Renal pelvis (tissue), 4 donors: ENCODE data around the gene SPI1. TPM values are rescaled to one million over a fixed set of nuclear protein-coding genes. Genes with fewer than 3 reads are reported as not detected.
A peak's percentile ranks its signal among the peaks of the same experiment; 100 is the strongest.

Source experiments
- DNase-seq: peaks from one replicate; pipeline ENCODE4 v3.0.0-alpha.2; 2013
- polyA plus RNA-seq, 3 donors: library from polyadenylated mRNA; unstranded; fragments of 120-200 nt; gene quantifications; one replicate each; pipeline ENCODE4 v1.2.1, GENCODE V29; 2013; ENCODE audit not compliant: insufficient read length in 3 of 3

SPI1 gene
- polyA plus RNA-seq, 3 donors: 3.7 to 5.7 (median 4.6) TPM

DNA sequence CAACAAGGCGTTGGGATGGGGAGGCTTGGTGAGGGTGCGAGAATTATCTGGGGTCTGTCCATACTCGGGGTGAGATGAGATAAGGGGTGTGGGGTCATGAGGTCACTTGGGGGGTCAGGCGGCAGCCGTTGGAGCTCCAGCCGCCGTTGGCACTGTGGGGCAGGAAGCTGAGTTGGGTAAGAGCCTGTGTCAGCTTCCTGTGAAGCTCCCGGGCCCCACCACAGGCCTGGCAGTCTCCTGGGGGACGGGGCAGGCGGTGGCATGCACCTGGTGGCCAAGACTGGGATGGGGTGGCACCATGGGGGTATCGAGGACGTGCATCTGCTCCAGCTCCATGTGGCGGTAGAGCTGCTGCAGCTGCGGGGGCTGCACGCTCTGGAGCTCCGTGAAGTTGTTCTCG lies 18.8 kb downstream of the SPI1 start:
- no peak for DNase-seq

DNA sequence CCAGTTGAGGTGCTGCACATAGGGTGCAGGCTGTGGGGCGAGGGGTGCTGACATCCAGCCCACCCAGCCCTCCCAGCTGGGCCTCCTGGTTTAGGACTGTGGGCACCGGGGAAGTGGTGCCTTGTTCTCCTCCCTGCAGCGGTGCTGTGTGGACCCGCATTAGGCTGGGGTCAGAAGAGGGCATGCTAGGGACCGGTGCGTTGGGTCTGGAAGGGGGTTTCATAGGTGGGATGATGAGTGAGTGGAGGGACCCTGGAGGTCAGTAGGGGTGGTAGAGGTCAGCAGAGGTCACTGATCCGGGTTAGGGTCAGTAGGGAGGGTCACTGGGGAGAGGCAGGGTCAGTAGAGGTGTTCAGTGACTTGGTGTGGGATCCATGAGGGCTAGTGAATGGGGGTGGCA lies 19.2 kb downstream of the SPI1 start:
- no peak for DNase-seq

DNA sequence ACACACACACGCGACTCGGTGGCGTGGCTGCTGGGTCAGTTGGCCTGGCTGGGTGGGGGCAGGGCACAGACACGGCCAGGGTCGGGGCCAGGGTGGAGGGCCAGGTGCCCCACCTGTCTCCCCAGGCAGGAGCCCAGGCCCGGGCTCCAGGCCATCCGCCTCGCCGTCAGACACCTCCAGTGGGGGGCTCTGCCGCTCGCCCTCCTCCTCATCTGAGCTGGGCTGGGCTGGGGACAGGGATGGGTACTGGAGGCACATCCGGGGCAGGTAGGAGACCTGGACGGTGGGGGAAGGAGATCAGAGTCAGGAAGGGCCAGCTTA lies 19.7 kb downstream of the SPI1 start:
- DNase-seq: no peak

DNA sequence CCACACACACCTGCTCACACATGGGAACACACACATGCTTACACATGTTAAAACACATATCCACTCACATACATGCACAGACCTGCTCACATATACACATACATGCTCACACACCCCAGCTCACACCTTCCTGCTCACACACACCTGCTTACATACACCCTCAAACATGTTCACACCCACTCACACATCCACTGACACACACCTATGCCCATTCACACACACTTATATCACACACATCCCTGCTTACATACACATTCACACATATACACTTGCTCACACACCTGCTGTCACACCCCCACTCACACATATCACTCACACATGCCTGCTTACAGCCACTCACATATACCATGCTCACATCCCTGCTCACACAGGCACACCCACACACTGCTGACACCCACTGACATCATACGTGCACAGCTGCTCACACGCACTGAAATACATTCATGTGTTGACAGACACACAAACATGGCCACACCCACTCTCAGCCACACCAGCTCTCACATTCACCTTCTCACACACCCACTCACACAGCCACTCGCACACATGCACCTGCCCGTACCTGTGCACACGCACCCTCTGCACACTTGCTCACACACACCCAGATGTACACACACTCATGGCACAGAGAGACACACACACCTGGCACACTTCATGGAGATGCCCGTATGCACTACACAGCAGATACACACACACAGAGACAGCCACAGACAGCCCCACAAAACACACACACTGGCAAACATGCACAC lies 20.2 kb downstream of the SPI1 start:
- DNase-seq: no peak

DNA sequence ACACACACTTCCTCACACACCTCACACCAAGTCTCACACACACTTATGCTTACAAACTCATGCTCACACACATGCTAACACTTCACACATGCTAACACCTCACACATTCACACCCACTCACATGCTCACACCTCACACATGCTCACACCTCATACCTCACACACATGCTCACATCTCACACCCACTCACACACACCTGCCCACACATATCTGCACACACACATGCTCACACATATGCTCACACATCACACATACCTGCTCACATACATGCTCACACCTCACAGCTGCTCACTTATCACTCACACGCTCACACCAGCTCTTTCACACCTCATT lies 21.4 kb downstream of the SPI1 start:
- no peak for DNase-seq

DNA sequence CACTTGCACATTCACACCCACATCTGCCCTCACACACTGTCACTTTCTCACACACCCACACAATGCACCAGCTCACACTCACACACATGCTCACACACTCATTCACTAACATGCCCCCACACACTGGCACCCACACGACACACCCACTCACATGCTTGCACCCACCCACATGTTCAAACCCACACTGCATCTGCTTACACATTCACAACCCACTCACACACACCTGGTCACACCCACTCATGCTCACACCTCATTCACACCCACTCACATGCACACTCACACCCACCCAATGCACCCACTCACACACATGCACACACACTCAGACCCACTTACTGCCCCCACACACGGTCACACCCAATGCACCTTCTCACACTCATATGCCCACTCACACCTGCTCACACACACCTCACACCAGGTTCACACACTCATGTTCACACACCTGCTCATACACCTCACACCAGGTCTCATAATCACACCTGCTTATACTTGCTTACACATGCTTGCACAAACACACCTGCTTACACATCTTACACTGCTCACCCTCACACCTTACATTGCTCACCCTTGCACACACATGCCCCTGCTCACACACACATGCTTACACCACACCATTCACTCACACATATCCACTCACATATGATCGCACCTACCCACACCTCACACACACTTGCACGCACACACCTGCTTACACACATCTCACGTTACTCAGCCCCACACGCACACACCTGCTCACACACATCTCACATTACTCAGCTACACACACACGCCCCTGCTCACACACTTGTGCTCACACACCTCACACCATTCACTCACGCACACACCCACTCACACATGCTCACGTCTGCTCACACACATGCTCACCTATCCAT lies 22.0 kb downstream of the SPI1 start:
- no peak for DNase-seq

DNA sequence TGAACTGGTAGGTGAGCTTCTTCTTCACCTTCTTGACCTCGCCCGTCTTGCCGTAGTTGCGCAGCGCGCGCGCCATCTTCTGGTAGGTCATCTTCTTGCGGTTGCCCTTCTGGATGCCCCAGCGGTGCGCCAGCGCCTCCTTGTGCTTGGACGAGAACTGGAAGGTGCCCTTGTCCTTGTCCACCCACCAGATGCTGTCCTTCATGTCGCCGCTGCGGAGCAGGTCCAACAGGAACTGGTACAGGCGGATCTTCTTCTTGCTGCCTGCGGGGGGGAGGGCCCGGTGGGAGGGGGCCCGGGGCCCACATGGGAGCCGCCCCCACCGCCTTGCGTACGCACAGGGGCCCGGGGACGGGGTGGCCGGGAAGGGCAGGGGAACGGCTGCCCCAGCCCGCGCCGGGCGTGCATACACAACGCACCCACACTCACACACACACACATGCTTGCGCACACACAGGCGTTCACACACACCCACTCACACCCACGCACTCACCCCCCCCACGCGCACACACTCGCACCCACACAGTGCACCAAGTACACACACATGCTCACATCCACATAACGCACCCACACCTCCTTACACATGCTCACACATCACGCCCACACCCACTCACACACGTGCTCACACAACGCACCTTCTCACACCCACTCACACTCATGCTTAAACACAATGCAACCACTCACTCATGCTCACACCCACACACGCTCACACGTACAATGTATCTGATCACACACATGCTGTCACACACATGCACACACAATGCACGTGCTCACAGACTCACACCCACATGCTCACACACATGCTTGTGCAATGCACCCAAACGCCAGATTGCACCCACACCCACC lies 22.8 kb downstream of the SPI1 start:
- peak; percentile 90 for DNase-seq

DNA sequence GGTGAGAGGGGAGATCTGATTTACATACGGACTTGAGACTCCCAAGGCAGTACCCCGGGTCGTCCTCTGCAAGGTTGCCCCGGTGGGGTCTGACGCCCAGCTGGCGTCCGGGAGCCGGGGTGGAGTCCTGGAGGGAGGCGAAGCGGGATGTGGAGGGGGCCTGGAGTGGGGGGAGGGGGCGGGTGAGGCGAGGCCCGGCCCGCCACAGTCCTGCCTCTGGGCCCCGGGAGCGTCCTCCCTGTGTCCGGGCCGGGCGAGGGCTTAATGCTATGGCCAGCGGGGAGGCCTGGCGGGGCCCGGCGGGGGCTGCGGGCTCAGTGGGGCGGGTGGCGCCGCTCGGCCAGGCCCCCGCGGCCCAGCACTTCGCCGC lies 23.4 kb downstream of the SPI1 start:
- no peak for DNase-seq

DNA sequence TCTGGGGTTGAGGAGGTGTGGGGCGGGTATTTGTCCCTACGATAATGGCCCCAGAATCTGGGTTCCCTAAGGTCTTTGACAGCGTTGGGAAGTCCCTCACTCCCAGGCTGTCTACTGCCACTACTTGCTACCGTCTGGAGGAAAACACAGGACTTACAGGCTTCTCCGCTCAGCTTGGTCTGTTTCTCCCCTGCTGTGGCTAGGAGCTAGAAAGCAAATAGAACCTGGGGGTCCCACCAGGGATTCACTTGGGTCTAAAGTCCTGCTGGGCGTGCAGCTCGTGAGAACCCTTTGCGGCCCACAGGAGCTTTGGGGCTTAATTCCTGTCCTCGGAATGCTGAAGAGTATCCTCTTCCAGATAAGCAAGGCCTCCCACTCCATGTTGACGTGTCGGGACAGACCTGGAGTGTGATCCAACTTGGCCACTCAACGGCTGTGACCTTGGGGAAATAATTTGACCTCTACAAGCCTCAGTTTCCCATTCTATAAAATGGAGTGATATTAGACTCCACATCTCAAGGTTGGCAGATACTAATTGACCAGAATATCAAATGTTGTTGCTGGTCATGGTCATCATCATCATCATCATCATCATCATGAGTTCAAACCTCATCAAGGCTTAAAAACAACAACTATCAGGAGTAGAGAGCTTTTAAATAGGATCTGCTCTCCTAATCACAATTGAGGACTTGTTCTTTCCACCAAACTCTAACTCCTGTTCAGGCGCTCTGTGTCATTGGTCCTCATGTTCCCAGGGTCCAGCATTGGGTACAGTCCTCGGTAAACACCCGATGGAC lies 24.2 kb downstream of the SPI1 start:
- DNase-seq: no peak

DNA sequence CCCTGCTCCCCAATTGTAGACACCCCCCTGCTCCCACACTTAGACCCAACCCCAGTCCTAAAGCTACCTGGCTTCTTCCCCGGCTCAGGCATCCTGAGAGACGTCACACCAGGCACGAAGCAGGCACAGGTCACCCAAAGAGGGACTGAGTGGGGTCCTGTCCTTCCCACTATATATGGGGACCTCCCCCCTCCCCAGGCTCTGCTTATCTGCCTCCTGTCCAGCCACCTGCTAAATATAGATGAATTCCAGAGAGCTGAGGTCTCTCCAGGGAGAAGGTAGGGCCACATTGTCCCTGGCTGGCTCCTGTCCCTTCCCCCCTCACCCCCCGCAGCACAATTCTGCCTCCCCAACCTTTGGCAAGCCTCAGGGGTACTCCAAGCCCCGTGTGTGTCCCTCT lies 25.8 kb downstream of the SPI1 start, which contains the start of gene MYBPC3:
TSS of gene MYBPC3 (minus strand) at position 147 of the 400 bp plus-strand sequence. CDS start at position 92, 55 bp downstream.
- no peak for DNase-seq

DNA sequence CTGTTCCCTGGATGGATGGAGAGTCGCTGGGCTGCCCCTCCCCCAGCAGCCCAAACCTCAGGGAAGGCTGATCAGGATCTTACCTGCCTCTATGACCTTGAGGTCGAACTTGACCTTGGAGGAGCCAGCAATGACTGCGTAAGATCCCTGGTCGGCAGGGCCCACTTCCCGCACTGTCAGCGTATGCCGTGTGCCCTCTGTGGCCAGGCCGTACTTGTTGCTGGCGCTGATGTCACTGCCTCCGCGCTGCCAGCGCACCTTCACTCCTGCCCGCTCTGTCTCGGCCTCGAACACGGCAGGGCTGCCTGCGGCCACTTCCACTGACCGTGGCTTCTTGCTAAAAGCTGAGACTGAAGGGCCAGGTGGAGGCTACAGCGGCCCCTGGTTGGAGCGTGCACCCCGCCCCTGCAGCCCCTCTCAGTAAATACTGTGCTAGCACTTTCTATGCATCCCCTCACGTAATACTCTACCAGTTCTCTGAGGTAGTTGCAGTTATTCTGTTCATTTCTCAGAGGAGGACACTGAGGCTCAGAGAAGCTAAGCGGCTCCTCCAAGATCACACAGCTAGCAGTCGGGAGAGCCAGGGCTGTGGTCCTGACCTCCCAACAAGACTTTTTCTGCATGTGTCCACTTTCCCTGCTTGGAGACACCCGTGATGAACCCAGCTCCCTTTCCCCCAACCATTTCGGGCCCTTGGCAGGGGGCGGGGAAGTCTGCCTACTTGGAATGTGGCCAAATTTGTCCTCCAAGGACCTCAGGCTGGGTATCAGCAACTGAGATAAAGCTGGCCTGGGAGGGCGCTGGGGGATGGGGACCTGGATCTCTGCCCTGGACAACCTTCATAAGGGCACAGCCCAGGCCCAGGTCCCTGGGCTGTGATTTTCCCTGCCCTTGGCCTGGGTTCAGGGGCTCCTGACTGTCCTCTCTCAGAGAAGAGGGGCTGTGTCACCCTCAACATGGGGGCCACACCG lies 26.9 kb downstream of the SPI1 start:
- no peak for DNase-seq

DNA sequence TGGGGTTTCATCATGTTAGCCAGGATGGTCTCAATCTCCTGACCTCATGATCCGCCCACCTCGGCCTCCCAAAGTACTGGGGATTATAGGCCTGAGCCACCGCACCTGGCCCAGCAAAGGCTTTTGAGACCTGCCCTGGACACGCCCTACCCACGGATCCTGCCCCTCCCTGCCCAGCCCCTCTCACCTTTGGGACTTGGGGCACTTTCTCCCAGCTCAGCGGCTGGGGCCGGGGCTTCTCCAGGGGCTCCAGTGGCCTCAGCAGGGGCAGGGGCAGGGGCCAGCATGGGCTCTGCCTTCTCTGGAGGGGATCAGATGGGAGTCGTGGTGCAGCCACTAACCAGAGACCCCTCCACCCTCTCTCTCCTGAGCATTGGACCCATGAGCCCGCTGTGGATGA lies 28.0 kb downstream of the SPI1 start:
- DNase-seq: no peak

DNA sequence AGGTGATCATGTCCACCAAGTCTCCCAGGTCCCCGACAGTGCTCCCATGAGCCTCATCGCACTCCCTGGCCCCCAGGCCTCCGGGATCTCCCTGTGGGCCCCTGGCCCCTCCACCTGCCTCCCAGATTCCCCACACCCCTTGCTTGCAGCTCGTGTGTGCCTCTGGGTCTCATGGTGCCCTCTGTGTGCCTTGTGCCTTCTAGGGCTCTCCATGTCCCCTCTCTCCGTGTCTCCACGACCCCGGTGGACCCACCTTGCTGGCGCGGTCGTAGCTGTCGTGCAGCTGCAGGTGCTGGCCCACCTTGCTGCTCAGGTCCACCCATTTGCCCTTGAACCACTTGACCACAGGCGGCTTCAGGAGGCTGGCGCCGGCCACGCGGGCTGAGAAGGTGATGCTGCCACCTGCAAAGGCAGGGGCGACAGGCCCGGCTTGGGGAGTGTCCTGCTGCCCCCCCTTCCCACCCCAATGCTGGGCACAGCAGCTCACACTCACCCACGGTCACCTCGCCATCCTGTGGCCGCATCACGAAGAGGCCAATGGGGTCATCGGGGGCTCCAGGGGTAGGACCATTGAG lies 28.7 kb downstream of the SPI1 start:
- DNase-seq: no peak

DNA sequence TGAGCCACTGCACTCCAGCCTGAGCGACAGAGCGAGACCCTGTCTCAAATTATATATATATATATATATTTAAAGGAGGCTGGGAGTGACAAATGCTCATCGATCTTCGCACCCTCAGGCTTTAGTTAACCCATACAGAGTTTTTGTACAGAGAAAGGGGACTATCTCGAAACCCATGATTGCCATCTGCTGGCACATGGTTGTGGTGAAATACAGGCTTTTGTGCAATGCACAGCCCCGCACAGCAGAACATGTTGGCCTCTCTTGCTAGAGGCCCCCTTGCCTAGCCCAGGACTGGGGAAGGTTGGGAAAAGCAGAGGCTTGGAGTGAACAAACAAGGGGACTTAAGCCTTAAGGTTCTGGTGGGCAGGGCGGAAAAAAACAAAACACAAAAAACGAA lies 29.5 kb downstream of the SPI1 start:
- no peak for DNase-seq

DNA sequence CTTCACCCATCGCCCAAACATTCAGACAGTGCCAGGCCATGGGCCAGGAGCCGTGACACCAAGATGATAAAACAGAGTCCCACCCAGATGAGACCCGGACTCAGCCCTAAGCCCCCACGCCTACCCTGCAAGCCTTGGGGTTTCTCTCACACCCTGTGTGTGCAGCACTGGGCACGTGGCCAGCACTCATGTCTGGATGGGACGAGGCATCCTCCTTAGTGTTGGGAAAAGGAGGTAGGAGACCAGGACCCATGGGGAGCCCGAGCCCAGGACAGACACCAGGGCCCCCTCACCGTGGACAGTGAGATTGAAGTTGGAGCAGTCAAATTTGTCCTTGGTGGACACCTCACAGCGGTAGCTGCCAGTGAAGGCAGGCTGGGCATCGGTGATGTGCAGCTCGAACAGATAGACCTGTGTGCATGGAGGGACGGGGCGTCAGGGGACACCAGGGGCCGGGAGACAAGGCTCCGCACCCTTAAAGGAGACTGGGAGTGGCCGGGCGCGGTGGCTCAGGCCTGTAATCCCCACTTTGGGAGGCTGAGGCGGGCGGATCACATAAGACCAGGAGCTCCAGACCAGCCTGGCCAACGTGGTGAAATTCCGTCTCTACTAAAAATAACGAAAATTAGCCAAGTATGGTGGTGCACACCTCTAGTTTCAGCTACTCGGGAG lies 30.1 kb downstream of the SPI1 start:
- no peak for DNase-seq

DNA sequence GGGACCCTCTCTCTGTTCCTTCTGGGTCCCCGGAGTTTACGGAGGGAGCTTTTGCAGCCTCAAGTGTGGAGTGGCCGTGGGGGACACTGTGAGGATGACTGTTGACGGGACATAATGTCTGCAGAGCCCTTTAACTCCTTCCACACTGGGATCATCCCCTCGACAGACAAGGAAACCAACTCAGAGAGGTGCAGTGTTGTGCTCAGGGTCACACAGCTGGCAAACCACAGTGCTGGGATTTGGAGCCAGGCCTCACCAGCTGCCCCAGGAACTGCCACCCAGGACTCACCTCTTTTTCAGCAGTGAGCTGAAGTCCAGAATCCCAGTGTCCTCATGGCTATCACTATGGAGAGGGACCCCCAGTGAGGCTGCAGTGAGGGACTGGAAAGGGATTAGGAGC lies 31.2 kb downstream of the SPI1 start:
- DNase-seq: no peak

DNA sequence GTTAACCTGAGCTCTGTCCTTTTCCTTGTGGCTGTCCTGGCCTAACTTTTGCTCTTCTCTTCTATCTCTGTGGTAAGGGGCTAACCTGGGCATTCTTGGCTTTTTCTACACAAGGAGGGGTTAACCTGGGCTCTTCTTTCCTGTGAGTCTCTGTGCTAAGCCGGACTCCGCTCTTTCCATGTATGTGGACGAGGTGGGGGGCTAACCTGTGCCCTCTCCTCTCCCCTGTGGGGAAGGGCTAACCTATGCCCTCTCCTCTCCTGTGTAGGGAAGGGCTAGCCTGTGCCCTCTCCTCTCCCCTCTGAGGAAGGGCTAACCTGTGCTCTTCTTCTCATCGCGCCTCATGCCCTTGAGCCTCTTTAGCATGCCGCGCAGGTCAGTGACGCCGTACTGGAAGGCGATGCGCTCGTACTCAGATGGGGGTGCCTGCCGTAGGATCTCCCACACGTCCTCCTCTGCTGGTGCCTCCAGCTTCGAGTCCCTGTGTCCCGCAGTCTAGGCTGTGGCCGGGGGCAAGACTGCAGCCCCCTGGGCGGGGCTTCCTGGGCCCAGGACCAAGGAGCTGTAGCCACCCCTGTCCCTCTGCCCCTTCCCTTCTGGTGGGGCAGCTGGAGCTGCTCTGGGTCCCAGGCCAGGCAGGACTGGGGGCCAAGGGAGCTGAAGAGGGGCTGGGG lies 32.3 kb downstream of the SPI1 start:
- DNase-seq: no peak

DNA sequence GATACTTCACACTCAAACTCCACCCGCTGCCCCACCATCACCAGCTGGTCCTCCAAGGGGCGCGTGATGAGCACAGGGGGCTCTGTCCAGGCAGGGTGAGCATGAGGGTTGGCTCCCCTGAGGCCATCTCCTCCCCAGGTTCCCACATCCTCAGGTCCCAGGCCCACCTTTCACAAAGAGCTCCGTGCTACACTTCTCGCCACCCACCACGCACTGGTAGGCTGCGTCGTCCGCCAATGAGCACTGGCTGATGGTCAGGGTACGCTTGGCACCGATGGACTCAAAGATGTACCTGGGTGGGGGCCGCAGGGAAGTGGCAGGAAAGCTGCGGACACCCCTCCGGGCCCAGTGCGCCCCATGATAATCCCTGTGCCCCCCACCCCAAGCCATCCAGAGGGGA lies 35.5 kb downstream of the SPI1 start:
- no peak for DNase-seq
